K562 (cell line): ENCODE measurements around the gene MAP3K4. TPM values are rescaled to one million over a fixed set of nuclear protein-coding genes. Genes with fewer than 3 reads are reported as not detected.
A peak's percentile ranks its signal among the peaks of the same experiment; 100 is the strongest.

Experiments
- ATF1 ChIP-seq, 2 experiments: fragments of 450-650 bp in 1 of 2; IDR thresholded peaks; 2 replicates each; pipeline ENCODE4 v1.6.1; 2016; ENCODE audit warnings: missing compliant biosample characterization in 1 of 2, missing genetic modification characterization in 1 of 2
- BCOR ChIP-seq: fragments of 450-650 bp; IDR thresholded peaks from 2 replicates; pipeline ENCODE4 v1.6.1; 2016
- CBX2 ChIP-seq: fragments of 200-600 bp; sonication (generic); IDR thresholded peaks from one replicate; pipeline ENCODE4 v1.6.1; 2012; ENCODE audit warnings: mild to moderate bottlenecking, low read length, inconsistent platforms; ENCODE audit not compliant: insufficient read depth, poor library complexity, severe bottlenecking
- DNMT1 ChIP-seq: fragments of 450-650 bp; IDR thresholded peaks from 2 replicates; pipeline ENCODE4 v1.6.1; 2016; ENCODE audit warnings: antibody characterized with exemption, mild to moderate bottlenecking
- DPF2 ChIP-seq: fragments of 450-650 bp; IDR thresholded peaks from 2 replicates; pipeline ENCODE4 v1.6.1; 2016
- HDAC1 ChIP-seq, 2 experiments: fragments of 450-650 bp; IDR thresholded peaks; 2 replicates each; pipeline ENCODE4 v1.6.1; 2016 to 2017; ENCODE audit warnings: inconsistent platforms in 1 of 2, mild to moderate bottlenecking in 1 of 2, moderate library complexity in 1 of 2
- HNRNPH1 ChIP-seq: fragments of 200-400 bp; formaldehyde crosslinking; optimal IDR thresholded peaks from 2 replicates; pipeline ENCODE3; 2017; ENCODE audit warnings: low read depth, mild to moderate bottlenecking, low read length, moderate library complexity
- HOMEZ ChIP-seq: fragments of 250-450 bp; sonication (Bioruptor Pico); IDR thresholded peaks from 2 replicates; pipeline ENCODE4 v1.4.0; 2020; ENCODE audit warnings: mild to moderate bottlenecking, moderate library complexity
- POLR3G ChIP-seq: IDR thresholded peaks from 2 replicates; pipeline ENCODE4 v1.6.1; 2011; ENCODE audit not compliant: insufficient read length, insufficient replicate concordance; ENCODE audit errors: extremely low read depth
- SIRT6 ChIP-seq: IDR thresholded peaks from one replicate; pipeline ENCODE4 v1.6.1; 2012; ENCODE audit warnings: low read depth, mild to moderate bottlenecking, control low read depth, inconsistent platforms, low read length, moderate library complexity
- SMAD1 ChIP-seq: fragments of 150-350 bp; IDR thresholded peaks from 2 replicates; pipeline ENCODE4 v1.6.1; 2014; ENCODE audit warnings: low read length, low read depth; ENCODE audit not compliant: partially characterized antibody
- SPI1 ChIP-seq: IDR thresholded peaks from 2 replicates; pipeline ENCODE4 v1.6.1; 2011; ENCODE audit warnings: low read depth, low read length, control low read depth, borderline replicate concordance
- TAF7 ChIP-seq: fragments of 450-650 bp; IDR thresholded peaks from 2 replicates; pipeline ENCODE4 v1.6.1; 2016; ENCODE audit warnings: missing genetic modification characterization, missing compliant biosample characterization
- TAF9B ChIP-seq: fragments of 450-650 bp; IDR thresholded peaks from 2 replicates; pipeline ENCODE4 v1.6.1; 2018; ENCODE audit warnings: mild to moderate bottlenecking; ENCODE audit not compliant: partially characterized antibody
- U2AF2 ChIP-seq: fragments of 200-400 bp; formaldehyde crosslinking; optimal IDR thresholded peaks from 2 replicates; pipeline ENCODE3; 2017; ENCODE audit warnings: low read depth, mild to moderate bottlenecking, low read length
- YY1 ChIP-seq, 3 experiments: IDR thresholded peaks; 2 replicates each; pipeline ENCODE4 v1.6.1; 2011; ENCODE audit warnings: low read length in 2 of 3, mild to moderate bottlenecking in 2 of 3, moderate library complexity in 2 of 3, borderline replicate concordance in 1 of 3, control low read depth in 1 of 3, low read depth in 1 of 3; ENCODE audit not compliant: insufficient read depth in 3 of 3, insufficient replicate concordance in 2 of 3, control insufficient read depth in 1 of 3, insufficient read length in 1 of 3; ENCODE audit errors: extremely low read depth in 1 of 3
- ZNF780A ChIP-seq: fragments of 250-450 bp; sonication (Bioruptor Pico); IDR thresholded peaks from 2 replicates; pipeline ENCODE4 v1.5.0; 2021; ENCODE audit warnings: mild to moderate bottlenecking
- ZZZ3 ChIP-seq: fragments of 450-650 bp; IDR thresholded peaks from 2 replicates; pipeline ENCODE4 v1.6.1; 2016; ENCODE audit warnings: antibody characterized with exemption, mild to moderate bottlenecking, moderate library complexity
- polyA plus RNA-seq, 8 experiments: library from polyadenylated mRNA; depleted of rRNA in 4 of 8; stranded (reverse) in 5 of 8; unstranded in 3 of 8; fragments of >200 nt; fragmentation: Nextera tagmentation in 2 of 8; fragmentation: Illumina TruSeq in 1 of 8; extraction: Ambion mirVana in 2 of 8; extraction: Trizol in 1 of 8; gene quantifications; 2 replicates each; pipeline versions ENCODE4 v1.2.1 to v1.2.3, GENCODE V29; 2011 to 2014; ENCODE audit warnings: inconsistent platforms in 1 of 8, missing spikeins in 1 of 8
- total RNA-seq, 7 experiments: library from RNA; depleted of rRNA in 6 of 7; stranded (reverse); fragments of >200 nt in 6 of 7; fragmentation: Illumina TruSeq in 2 of 7; extraction: Trizol in 2 of 7; gene quantifications; 2 replicates each; pipeline versions ENCODE4 v1.2.1 to v1.2.3, GENCODE V29; 2011 to 2021; ENCODE audit warnings: low replicate concordance in 1 of 7
- TF ChIP-seq, protein P1 (sequence below): sonication (generic); formaldehyde crosslinking; IDR thresholded peaks from 2 replicates; pipeline ENCODE4 v1.8.0; 2022; ENCODE audit warnings: missing genetic modification reagents, mild to moderate bottlenecking, borderline replicate concordance
- TF ChIP-seq, protein P2 (sequence below): fragments of 450-650 bp; formaldehyde crosslinking; IDR thresholded peaks from 2 replicates; pipeline ENCODE4 v1.4.0; 2020; ENCODE audit warnings: mild to moderate bottlenecking, moderate library complexity
- TF ChIP-seq, protein P3 (sequence below): fragments of 450-650 bp; IDR thresholded peaks from 2 replicates; pipeline ENCODE4 v1.6.1; 2016; ENCODE audit warnings: mild to moderate bottlenecking

Gene MAP3K4
- total and polyA plus RNA-seq, 9 of the 15 experiments (the other 6 are each of a cell fraction or from before 2014, with no cell fraction given) = 21.0 to 77.2 (median 48.9) TPM

DNA sequence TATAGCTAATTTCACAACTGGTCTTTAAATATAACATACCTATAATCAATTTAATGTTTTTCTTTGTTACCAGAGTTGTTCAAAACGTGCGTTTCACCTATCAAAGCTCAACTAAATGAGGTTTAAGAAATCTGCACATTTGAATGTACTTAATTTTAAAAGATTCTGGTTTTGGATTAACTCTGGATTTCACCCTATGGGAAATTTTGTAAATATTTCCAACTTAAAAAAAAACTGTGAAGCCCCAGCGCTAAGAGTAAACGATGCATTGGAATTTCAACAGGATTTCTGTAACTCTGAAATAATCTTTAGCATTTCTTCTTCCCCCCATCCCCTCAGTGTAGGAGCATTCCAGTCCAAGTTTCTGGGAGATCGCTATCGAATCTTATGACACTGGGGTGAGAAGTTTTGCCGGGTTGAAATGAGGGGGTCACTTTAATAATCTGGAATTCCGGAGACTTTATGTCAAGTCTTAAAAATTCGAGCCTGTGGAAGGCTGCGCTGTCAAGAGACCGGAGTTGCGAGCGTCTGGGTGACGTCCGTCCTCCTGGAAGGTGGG, 643 bp upstream of the MAP3K4 start (continued):
- TF ChIP-seq, protein P1, sequence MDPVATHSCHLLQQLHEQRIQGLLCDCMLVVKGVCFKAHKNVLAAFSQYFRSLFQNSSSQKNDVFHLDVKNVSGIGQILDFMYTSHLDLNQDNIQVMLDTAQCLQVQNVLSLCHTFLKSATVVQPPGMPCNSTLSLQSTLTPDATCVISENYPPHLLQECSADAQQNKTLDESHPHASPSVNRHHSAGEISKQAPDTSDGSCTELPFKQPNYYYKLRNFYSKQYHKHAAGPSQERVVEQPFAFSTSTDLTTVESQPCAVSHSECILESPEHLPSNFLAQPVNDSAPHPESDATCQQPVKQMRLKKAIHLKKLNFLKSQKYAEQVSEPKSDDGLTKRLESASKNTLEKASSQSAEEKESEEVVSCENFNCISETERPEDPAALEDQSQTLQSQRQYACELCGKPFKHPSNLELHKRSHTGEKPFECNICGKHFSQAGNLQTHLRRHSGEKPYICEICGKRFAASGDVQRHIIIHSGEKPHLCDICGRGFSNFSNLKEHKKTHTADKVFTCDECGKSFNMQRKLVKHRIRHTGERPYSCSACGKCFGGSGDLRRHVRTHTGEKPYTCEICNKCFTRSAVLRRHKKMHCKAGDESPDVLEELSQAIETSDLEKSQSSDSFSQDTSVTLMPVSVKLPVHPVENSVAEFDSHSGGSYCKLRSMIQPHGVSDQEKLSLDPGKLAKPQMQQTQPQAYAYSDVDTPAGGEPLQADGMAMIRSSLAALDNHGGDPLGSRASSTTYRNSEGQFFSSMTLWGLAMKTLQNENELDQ (CRISPR knock-in tag) = no peak
- TF ChIP-seq SPI1 (no peak), HOMEZ (CRISPR knock-in tag) (no peak), SIRT6 (no peak), BCOR (0 out of 2 replicates have a peak, but pooled peaks have one; percentile 45), HNRNPH1 (no peak), POLR3G (no peak), ATF1 (CRISPR knock-in tag; IDR thresholded peaks at IDR 0.05) (no peak), ATF1 (tag; IDR thresholded peaks at IDR 0.05) (no peak), U2AF2 (no peak), ZZZ3 (no peak), HDAC1 (IDR thresholded peaks at IDR 0.05) (0 out of 4 replicates have a peak, but pooled peaks of 1 of the 2 experiments have one; percentile 2), TAF9B (peak; percentile 23), DPF2 (peak; percentile 57; the same call in 1 of the 2 replicates), DNMT1 (no peak), SMAD1 (no peak), CBX2 (no peak), YY1 (IDR thresholded peaks at IDR 0.05; ENCODE audit: borderline replicate concordance in 1 of 3, control insufficient read depth in 1 of 3, extremely low read depth in 1 of 3, insufficient read depth in 3 of 3, insufficient read length in 1 of 3, insufficient replicate concordance in 2 of 3, low read depth in 1 of 3, low read length in 2 of 3) (no peak), TAF7 (peak; percentile 61; the same call in 1 of the 2 replicates), ZNF780A (no peak)
- TF ChIP-seq, protein P2, sequence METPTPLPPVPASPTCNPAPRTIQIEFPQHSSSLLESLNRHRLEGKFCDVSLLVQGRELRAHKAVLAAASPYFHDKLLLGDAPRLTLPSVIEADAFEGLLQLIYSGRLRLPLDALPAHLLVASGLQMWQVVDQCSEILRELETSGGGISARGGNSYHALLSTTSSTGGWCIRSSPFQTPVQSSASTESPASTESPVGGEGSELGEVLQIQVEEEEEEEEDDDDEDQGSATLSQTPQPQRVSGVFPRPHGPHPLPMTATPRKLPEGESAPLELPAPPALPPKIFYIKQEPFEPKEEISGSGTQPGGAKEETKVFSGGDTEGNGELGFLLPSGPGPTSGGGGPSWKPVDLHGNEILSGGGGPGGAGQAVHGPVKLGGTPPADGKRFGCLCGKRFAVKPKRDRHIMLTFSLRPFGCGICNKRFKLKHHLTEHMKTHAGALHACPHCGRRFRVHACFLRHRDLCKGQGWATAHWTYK (CRISPR knock-in tag) = no peak
- TF ChIP-seq, protein P3, sequence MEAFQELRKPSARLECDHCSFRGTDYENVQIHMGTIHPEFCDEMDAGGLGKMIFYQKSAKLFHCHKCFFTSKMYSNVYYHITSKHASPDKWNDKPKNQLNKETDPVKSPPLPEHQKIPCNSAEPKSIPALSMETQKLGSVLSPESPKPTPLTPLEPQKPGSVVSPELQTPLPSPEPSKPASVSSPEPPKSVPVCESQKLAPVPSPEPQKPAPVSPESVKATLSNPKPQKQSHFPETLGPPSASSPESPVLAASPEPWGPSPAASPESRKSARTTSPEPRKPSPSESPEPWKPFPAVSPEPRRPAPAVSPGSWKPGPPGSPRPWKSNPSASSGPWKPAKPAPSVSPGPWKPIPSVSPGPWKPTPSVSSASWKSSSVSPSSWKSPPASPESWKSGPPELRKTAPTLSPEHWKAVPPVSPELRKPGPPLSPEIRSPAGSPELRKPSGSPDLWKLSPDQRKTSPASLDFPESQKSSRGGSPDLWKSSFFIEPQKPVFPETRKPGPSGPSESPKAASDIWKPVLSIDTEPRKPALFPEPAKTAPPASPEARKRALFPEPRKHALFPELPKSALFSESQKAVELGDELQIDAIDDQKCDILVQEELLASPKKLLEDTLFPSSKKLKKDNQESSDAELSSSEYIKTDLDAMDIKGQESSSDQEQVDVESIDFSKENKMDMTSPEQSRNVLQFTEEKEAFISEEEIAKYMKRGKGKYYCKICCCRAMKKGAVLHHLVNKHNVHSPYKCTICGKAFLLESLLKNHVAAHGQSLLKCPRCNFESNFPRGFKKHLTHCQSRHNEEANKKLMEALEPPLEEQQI = no peak
